Activated CD8-positive, alpha-beta memory T cell treated with anti-CD3 and anti-CD28 coated beads for 1 hour (primary cell): ENCODE results near the gene SEMA3G.

Experiments
- DNase-seq, 2 donors: peaks; one replicate each; pipeline ENCODE4 v3.0.0-alpha.2; 2020; ENCODE audit warnings: low read depth in 1 of 2; ENCODE audit errors: extremely low read depth in 1 of 2

The SEMA3G gene

GRCh38 chr3:52422669-52423068 lies 22.2 kb downstream of the SEMA3G start:
- DNase-seq: no peak

DNA sequence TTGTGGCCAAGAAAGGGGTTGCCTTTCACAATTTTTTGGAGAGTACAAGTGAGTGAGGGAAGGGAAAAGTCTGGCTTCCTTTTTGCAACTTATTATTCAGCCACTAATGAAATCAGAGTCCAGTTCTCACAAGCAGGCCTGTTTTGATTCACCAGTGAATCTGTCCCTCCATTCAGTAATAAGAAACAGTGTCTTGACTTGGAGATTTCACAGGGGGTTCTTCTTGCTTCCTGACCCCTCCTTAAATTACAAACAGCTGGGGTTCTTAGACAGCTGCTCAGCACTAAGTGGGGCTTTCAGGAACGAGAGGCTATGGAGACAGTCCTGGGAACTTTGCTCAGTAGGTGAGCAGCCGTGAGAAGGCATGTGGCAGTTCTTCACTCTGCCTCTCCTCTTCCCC lies 24.5 kb downstream of the SEMA3G start:
- DNase-seq: no peak

- DNase-seq: no peak
These were observed 29.1 kb downstream of the SEMA3G start for GRCh38 chr3:52415800-52416199.

GRCh38 chr3:52408466-52408865 lies 36.4 kb downstream of the SEMA3G start:
- no peak for DNase-seq

DNA sequence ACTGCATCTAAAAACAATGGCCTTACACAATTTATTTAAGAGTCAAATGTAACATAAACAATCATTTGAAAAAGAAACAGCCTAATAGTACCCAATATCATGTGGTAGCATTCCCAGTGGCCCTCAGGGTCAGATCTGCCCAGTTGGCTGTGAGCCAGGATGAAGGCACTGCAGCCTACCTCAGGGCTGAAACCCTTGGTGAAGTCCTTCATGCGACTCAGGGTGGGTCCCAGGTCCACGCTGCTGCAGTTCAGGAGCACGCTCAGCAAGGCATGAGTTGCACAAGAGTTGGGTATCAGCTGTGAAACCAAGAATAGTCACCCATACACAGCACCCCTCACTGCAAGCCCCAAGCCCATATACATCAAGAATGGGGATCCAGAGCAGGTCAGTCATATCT lies 37.1 kb downstream of the SEMA3G start:
- no peak for DNase-seq

GRCh38 chr3:52406791-52407510 lies 38.0 kb downstream of the SEMA3G start:
- DNase-seq: no peak

DNA sequence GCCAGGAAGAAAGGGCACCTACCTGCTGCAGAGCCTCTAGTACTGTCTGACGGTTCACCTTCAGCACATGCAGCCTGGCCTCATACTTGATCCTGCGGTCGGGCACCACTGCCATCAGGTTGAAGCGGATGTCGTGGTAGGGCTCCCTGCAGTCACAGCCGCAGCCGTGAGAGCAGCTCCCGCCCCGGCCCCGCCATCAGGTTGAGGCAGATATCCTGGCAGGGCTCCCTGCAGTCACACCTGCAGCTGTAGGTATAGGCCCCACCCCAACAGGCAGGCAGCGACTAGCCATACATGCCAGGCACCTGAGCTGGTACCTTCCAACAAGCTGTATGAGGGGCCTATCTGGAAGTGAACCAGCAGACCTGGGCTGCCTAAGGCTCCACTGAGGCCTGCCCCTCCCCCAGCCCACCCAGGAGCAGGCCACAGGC lies 38.7 kb downstream of the SEMA3G start:
- no peak for DNase-seq

DNA sequence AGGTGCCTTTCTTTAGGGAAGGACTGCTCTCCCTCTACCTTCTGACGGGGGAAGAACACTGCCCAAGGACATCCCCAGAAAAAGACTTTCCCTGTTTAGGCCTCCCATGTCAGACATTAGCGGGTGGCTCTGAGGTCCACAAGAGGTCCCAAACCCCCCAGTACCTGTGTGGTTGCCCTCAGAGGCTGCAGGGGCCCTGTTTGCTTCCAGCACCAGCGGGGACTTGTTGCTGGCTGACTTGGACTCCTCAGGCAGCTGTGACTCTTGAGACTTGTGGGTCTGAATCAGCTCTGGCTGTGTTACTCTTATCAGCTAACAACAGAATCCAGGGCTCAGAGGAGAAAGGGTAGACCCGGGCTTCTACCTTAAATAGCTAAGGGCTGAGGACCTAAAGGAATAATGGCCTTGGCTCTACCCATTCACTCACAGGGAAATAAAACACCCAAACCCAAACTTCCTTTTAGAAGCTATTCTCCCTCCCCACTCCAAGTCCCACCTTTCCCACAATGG lies 39.2 kb downstream of the SEMA3G start:
- no peak for DNase-seq

DNA sequence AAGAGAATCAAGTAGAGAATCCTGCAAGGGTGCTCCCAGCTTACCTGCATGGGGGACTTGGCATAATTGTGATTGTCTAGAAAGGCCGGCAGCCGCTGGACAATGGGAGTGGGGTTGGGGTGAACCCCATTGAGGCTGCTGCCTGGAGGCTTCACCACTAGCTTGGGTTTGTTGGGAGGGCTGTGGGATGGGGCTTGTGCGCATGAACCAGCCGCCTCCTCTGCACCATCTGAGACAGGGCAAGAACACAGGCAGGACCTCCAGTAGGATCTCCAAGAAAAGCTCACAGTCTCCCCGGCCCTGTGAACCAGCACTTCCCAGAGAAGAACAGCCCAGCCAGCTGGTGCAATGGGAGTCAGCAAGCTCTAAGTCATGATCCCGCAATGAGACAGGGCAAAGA lies 39.8 kb downstream of the SEMA3G start:
- no peak for DNase-seq

DNA sequence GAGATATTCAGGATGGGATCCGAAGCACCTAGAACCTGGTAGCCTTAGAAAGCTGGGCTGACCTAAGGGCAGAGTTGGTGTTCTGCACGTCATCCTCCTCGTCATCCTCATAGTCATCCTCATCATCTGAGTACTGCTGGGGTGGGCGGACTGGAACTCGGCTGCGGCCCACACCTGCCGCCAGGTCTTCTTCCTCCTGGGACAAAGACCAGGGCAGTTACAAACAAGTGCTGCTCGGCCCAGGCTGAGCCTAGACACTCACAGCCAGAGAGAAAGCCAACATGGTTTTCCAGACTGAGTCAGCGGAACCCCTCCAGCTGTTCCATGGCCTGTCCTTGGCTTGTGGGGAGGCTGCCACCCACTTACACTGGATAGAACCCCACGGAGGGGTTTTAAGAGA lies 40.5 kb downstream of the SEMA3G start:
- no peak for DNase-seq

GRCh38 chr3:52403955-52404354 lies 40.9 kb downstream of the SEMA3G start:
- DNase-seq: no peak

GRCh38 chr3:52403271-52403841 lies 41.5 kb downstream of the SEMA3G start:
- no peak for DNase-seq

DNA sequence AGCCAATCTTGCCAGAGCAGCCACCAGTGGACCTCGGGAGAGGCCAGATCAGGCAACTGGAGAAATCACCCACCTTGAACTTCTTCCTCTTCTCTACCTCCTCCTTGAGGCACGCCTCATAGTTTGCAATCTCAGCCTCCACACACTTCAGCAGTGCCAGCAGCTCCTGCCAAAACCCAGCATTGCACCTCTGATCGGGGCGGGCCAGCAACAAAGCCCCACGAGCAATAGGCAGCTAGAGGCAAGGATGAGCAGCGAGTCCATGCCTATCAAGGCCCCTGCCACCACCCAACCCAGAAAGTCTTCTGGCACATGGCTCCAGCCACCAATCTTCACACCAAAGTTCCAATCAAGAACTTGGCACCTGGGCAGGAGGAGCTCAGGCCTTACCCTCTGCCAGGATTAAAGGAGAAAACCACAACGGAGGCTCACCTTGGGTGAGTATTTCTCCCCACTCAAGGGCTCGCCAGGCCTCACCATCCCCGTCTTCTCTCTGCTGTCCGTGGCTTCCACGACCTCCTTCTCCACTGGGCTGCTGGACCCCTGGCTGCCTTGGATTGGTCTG lies 42.1 kb downstream of the SEMA3G start:
- DNase-seq: no peak

DNA sequence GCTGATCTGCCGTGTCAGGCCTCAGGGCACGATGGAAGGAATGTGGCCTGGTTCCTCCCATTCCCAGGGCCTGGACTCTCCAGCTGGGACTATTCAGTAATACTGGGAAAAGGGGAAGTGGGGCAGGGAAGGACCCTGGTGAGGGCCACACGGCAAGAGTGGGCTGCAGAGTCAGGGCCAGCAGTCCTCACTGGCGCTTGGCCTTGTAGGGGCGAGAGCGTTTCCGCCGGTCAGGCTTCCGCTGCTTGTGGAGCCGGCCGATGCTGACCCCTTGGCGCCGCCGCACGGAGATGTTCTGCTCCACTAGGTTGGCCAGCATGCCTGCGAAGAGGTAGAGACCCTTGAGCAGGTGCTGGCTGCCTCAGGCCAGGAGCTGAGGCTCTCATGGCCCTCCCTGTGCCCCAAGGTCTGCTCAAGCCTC lies 42.8 kb downstream of the SEMA3G start:
- no peak for DNase-seq

GRCh38 chr3:52401551-52401950 lies 43.4 kb downstream of the SEMA3G start:
- no peak for DNase-seq

- no peak for DNase-seq
These were observed 43.9 kb downstream of the SEMA3G start for GRCh38 chr3:52401021-52401420.

DNA sequence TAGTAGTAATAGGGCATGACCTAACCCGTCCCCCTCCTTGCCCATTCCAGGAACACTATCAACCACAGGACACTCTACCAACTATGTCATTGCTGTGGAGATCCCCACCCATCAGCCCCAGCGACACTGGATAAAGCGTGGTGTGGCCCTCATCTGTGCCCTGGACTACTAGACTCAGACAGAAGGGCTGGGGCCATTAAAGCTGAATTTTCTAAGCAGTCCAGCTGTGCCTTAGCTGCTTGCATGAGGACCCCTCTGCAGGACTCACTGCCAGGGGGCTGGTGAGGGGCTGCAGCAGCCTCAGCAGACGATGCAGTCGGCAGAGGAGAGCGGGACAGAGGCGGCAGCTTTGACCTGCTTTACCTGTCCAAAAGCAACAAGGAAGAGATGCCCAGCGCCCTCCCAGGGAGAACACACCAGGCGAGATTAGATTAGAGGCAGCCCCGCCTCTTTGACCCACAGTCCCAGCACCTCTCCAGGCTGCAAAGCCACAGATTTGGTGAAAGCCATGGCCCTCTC lies 44.6 kb downstream of the SEMA3G start:
- no peak for DNase-seq

- DNase-seq: no peak
These were observed 45.3 kb downstream of the SEMA3G start for GRCh38 chr3:52399593-52399992.

DNA sequence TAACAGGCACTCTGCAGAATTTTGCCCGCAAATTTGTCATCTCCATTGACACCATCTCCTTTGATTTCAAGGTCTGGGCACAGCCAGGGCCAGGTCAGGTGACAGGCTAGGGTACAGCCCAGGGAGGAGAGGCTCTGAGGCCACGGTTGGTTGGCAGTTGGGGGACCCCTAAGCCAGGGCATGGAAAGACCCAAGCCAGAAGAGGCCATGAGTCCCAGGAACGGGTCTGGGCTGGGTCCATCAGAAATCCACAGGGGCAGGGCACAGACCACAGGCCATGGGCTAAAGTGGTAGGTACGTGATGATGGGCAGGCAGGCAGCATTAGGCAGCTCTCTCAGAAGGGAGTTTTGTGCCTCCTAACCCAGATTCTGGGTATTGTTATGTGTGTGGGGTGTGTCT lies 45.8 kb downstream of the SEMA3G start:
- no peak for DNase-seq

GRCh38 chr3:52398670-52399081 lies 46.2 kb downstream of the SEMA3G start:
- no peak for DNase-seq

GRCh38 chr3:52397676-52398399 lies 47.1 kb downstream of the SEMA3G start:
- DNase-seq: no peak
